ENCODE measurements around the gene BCL2.
A peak's percentile ranks its signal among the peaks of the same experiment; 100 is the strongest.

BCL2 gene

GRCh38 chr18:63135101-63135500, 184.5 kb downstream of the BCL2 start:
- DNase-seq = no peak

DNA sequence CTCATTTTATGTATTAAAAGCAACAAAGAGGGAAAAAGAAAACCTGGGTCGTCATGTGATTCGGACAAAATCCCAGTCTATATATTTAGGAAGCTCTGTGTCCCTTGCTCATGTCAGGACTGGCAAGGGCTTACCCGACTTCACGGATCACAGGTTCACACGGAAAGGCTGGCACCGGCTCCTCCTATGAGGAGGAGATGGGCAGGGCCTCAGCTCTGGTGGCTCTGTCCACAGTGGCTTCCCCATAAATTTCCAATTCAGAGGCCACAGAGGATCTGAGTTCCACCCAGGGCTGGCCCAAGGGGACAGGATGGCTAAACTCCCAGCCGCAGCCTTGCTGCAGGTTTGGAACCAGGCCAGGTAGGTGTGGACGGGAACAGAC, 186.8 kb downstream of the BCL2 start:
- no peak for DNase-seq

DNA sequence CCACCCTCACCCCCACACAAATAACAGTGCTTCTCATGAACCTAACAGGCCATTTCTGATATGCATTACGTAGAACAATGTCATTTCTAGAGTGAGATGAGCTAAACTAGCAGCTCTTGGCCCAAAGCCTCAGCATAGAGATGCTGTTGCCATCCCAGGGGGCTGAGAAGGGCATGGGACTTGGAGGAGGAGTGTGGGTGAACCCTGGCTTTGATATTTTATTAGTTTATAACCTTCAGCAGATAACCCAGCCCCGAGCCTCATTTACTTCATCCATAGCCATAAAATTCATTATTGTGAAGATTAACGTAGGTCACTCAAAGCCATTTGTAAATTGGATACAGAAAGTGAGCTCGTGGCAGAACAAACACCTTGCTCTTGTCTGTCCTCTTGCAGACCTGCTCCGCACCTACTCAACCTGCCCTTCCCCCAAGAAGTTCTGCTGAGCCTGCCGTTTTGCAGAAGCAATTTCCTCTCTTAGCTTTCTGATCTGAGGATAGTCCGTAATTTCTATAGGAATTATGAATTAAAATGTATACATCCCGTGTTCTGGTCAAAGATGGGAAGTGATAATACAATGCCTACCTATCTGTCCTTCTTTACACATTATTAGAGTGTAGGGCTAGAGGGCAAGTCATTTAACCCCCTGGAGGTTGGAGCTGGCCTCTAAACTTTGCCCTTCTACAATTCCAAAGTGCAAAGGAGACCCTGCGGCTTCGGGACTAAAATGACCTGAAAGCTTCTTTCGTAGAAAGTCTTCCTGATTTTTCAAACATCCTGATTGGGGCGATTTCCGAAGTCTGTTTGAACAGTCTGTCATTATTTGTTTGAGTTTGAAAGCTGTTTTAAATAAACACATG, 187.4 kb downstream of the BCL2 start:
- DNase-seq = no peak

GRCh38 chr18:63131106-63131958, 188.2 kb downstream of the BCL2 start:
- DNase-seq = peak; percentile 53

GRCh38 chr18:63130176-63130575, 189.4 kb downstream of the BCL2 start:
- DNase-seq = no peak

GRCh38 chr18:63128237-63128974, 191.2 kb downstream of the BCL2 start:
- no peak for DNase-seq

GRCh38 chr18:63126134-63127069, 193.2 kb downstream of the BCL2 start:
- DNase-seq = no peak

GRCh38 chr18:63120620-63121019, 198.9 kb downstream of the BCL2 start:
- DNase-seq = no peak

DNA sequence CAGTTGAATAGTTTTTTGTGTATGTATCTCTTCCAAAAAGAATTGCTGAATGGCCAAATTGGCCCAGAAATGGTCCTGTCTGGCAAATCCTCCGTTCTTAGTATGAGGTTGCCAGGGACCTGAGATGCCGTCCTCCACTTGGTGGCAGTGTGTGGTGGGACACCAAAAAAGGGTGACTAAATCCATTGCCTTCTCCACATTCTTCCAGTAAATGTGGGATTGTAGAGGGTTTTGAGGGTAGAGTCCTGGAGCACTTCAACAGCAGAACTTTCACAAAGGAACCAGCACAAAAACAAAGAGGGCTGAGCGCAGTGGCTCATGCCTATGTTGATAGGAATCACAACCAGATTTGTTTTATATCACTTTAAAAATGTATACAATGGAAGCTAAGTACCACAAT, 199.9 kb downstream of the BCL2 start:
- DNase-seq = peak; percentile 59

- no peak for DNase-seq
Measured at GRCh38 chr18:63113899-63114565, 205.5 kb downstream of the BCL2 start.

DNA sequence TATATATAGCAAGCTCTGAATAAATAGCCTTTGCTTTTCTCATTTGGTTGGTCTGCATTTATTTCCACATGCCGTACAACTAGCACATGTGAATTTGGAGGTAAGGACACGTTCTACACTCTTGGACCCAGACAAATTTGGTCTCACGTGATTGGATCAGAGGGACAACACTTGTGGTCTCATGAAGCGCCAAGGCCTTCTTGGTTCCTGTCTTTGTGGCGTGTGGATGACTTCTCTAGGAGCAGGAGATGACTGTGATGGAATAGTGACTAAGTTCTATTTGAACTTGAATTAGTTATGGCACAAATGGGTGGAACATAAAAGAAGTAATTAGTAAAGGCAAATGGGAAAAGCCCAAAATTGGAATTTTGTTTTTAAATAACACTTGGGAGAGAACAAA, 206.9 kb downstream of the BCL2 start:
- no peak for DNase-seq

- peak; percentile 54 for DNase-seq
Measured at GRCh38 chr18:63111671-63112402, 207.7 kb downstream of the BCL2 start.

DNA sequence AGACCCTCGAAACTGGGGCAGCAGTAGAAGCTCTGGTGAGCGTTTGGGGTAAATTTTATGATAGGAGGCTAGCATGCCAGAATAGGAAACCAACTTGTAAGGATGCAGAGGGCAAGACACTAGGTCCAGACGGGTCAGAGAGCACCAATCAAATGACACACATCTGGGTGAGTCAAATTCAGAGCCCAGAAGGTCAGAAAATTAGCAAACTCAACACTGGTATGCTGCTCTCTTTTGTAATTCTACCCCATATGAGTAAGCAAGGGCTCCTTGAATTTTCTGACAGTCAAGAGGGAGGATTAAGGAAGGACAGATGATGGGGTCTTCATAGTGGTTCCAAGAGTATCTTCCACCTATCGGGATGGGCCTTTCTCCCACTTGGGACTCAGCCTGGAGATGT, 209.8 kb downstream of the BCL2 start:
- DNase-seq = no peak

GRCh38 chr18:63109022-63109421, 210.5 kb downstream of the BCL2 start:
- DNase-seq = no peak

GRCh38 chr18:63107931-63108330, 211.6 kb downstream of the BCL2 start:
- no peak for DNase-seq

DNA sequence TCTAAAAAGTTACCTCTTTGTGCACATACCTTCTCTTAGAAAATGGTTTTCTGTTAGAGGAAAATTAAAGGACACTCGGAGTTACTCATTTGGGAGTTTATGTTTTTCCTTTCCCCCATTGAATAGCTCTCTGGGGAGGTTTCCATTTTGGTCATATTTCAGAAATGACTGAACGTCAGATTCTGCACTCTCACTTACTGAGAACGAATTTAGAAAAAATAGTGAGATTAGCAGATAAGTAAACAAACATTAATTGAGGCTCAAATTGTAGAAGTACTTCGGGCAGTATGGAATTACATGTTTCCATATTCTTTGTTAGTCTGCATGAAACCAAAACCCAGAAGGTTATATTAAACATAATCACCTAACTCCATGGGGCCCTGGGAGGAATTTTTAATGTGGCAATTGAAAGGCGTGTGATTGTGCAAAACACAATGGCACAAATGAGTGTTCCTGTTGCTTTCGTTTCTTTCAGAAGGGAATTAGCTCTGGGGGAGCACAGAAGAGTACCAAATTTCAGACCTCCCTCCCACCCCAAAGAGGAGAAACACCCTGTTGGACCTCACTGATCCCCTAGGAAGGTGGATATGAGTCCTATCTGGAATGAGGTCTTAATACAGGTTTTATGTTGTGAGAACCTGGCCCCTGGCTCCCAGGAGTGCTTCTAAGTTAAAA, 212.3 kb downstream of the BCL2 start:
- no peak for DNase-seq

DNA sequence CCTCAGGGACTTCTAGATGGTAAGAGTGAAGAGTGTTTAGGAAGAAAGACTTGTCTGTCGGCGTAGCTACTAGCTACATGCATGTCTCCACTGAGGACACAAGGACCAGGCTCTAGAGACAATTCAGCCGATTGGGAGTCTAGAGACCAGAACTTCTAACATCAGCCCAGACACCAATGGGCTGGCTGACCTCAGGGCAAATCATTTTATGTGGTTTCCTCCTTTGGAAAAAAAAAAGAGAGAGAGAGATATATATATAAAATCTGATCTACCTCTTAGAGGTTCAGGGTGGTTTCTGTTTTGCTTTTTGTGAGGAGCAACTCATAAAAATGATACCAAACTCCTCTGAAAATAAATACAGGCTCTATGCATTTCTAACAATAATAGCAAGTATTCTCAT, 212.8 kb downstream of the BCL2 start:
- DNase-seq = no peak

DNA sequence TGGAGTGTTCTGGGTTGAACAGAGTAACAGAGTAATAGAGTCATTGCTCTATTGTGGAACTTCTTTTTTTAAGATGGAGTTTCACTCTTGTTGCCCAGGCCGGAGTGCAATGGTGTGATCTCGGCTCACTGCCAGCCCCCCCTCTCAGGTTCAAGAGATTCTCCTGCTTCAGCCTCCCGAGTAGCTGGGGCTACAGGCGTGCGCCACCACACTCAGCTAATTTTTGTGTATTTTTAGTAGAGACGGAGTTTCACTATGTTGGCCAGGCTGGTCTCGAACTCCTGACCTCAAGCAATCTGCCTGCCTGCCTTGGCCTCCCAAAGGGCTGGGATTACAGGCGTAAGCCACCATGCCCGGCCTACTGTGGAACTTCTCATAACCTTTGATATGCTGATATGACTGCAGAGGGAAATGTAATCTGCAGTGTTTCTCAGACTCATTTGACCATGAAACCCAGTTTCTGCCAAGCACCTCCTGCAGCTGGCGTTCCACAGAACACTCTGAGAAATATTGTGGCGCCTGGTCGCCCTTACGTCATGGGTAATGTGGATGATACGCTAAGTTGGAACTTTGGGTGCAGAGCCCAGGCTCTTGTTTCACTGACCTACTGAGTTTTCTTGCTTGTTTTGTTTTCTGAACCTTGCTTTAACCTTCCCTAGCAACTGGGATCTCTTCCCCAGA, 213.8 kb downstream of the BCL2 start:
- DNase-seq = no peak

GRCh38 chr18:63104868-63105267, 214.7 kb downstream of the BCL2 start:
- no peak for DNase-seq

Measured in NCI-H1105 treated with DMSO at 0.1 percent for 48 hours (cell line).